ENCODE data around the gene PCDHA9.
"Not testable (repeated sequence)": the region's sequence is repeated elsewhere in the genome, so short reads cannot be mapped to it uniquely, and the experiment has no call there.

The PCDHA9 gene

GRCh38 chr5:140848139-140849102 is at the start of gene PCDHA9:
Gene PCDHA9 (plus strand): TSS chr5:140848382. CDS start chr5:140848496, 114 bp downstream.
- DNase-seq = not testable (repeated sequence)

GRCh38 chr5:140800816-140801493 is 47.2 kb upstream of the PCDHA9 start, which contains the start of gene PCDHA3:
Gene PCDHA3 (plus strand): TSS chr5:140801057.
- DNase-seq = peak; percentile 17

GRCh38 chr5:140801494-140801841 is 46.7 kb upstream of the PCDHA9 start:
- peak; percentile 5 for DNase-seq

GRCh38 chr5:140802381-140802780 is 45.8 kb upstream of the PCDHA9 start:
- DNase-seq = not testable (repeated sequence)

- no peak for DNase-seq
Observed at GRCh38 chr5:140802781-140803271, 45.4 kb upstream of the PCDHA9 start.

- peak; percentile 25 for DNase-seq
Observed at GRCh38 chr5:140806834-140807775, 41.1 kb upstream of the PCDHA9 start, which contains the start of gene PCDHA4. Gene PCDHA4 (plus strand): TSS chr5:140807068.

- DNase-seq = not testable (repeated sequence)
Observed at GRCh38 chr5:140808241-140808888, 39.8 kb upstream of the PCDHA9 start.

GRCh38 chr5:140808889-140809291 is 39.3 kb upstream of the PCDHA9 start:
- DNase-seq = no peak

- peak; percentile 42 for DNase-seq
Observed at GRCh38 chr5:140821375-140822280, 26.6 kb upstream of the PCDHA9 start, which contains the start of gene PCDHA5. Gene PCDHA5 (plus strand): TSS chr5:140821613.

GRCh38 chr5:140822281-140822629 is 25.9 kb upstream of the PCDHA9 start:
- DNase-seq = no peak

GRCh38 chr5:140822969-140823368 is 25.2 kb upstream of the PCDHA9 start:
- not testable (repeated sequence) for DNase-seq

GRCh38 chr5:140823475-140823874 is 24.7 kb upstream of the PCDHA9 start:
- DNase-seq = no peak

GRCh38 chr5:140827704-140828361 is 20.3 kb upstream of the PCDHA9 start, which contains the start of gene PCDHA6:
Gene PCDHA6 (plus strand): TSS chr5:140827960. CDS start chr5:140828092, 132 bp downstream.
- DNase-seq = no peak

- no peak for DNase-seq
Observed at GRCh38 chr5:140828362-140828737, 19.8 kb upstream of the PCDHA9 start.

GRCh38 chr5:140829511-140830501 is 18.4 kb upstream of the PCDHA9 start:
- DNase-seq = not testable (repeated sequence)

- DNase-seq = peak; percentile 6
Observed at GRCh38 chr5:140833993-140834392, 14.2 kb upstream of the PCDHA9 start, which contains the start of gene PCDHA7. Gene PCDHA7 (plus strand): TSS chr5:140834269. CDS start chr5:140834384, 115 bp downstream.

- not testable (repeated sequence) for DNase-seq
Observed at GRCh38 chr5:140834439-140835008, 13.7 kb upstream of the PCDHA9 start.

Data from hematopoietic multipotent progenitor cell treated with erythropoietin and hydrocortisone succinate and interleukin-3 and kit ligand, for 6 days (in vitro differentiated cells).